Stimulated activated naive B cell treated with anti-CD40 and anti-IgM and Interleukin-4, amounts not matched to agents 10 μg/mL and 1 μg/mL and 100 μg/mL, for 72 hours (primary cell): ENCODE measurements around the gene UBE3B.

Source experiments
- ATAC-seq, 2 donors: fragments of 150-1000 bp; cut with Tn5 transposase; replicated peaks; 2 replicates each; pipeline ENCODE4 v1.10.0; 2021; ENCODE audit warnings: moderate library complexity in 1 of 2
- DNase-seq: peaks from one replicate; pipeline ENCODE4 v3.0.0; 2021
- H3K27ac Mint-ChIP-seq: one replicate; pipeline ENCODE4 v1.8.0; 2022; ENCODE audit warnings: mild to moderate bottlenecking, mixed read lengths
- H3K27me3 Mint-ChIP-seq, 2 donors: one replicate each; pipeline ENCODE4 v1.8.0; 2022; ENCODE audit warnings: mixed read lengths in 2 of 2
- H3K36me3 Mint-ChIP-seq, 2 donors: one replicate each; pipeline ENCODE4 v1.8.0; 2022; ENCODE audit warnings: mixed read lengths in 2 of 2, mild to moderate bottlenecking in 1 of 2
- H3K4me1 Mint-ChIP-seq, 2 donors: one replicate each; pipeline ENCODE4 v1.8.0; 2022; ENCODE audit warnings: mixed read lengths in 2 of 2, mild to moderate bottlenecking in 1 of 2
- H3K4me3 Mint-ChIP-seq, 2 donors: one replicate each; pipeline ENCODE4 v1.8.0; 2022; ENCODE audit warnings: mild to moderate bottlenecking in 2 of 2, mixed read lengths in 2 of 2, moderate library complexity in 1 of 2
- H3K9me3 Mint-ChIP-seq, 2 donors: one replicate each; pipeline ENCODE4 v1.8.0; 2022; ENCODE audit warnings: mixed read lengths in 2 of 2, mild to moderate bottlenecking in 1 of 2

UBE3B gene

GRCh38 chr12:109459247-109459646 lies 18.2 kb upstream of the UBE3B start:
- H3K27me3 Mint-ChIP-seq: no peaks in the 10 kb centered on the region
- peaks cover 20 to 36% of the 10 kb centered on the region in 2 donors for H3K4me1 Mint-ChIP-seq
- ATAC-seq (no peak), DNase-seq (no peak)
- no peak overlapping the region for H3K27ac Mint-ChIP-seq
- no peaks in the 10 kb centered on the region for H3K9me3 Mint-ChIP-seq
- no peak overlapping the region for H3K4me3 Mint-ChIP-seq
- H3K36me3 Mint-ChIP-seq: peaks cover 56 to 58% of the 10 kb centered on the region in 2 donors

DNA sequence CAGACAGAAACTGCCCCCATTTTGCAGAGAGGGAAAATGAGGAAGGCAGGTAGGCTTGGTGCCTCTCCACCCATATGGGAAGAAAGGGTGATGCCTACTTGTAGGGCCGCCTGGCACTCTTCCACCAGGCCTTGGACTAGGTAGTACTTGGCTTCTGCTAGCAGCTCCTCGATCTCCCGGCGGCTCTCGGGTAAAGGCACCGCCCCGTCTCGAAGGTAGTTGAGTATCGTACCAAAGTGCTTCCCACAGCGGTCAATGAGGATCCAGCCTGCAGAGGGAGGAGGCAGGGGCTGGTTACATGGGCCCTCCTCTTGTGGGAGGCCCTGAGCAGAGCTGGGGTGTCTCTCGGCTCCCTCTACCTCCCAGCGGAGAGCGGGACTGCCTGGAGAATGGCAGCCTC lies 16.9 kb upstream of the UBE3B start:
- Mint-ChIP-seq H3K4me3 (no peak overlapping the region), H3K27me3 (no peaks in the 10 kb centered on the region), H3K9me3 (no peaks in the 10 kb centered on the region), H3K36me3 (peaks cover 58 to 60% of the 10 kb centered on the region in 2 donors), H3K27ac (peak overlapping the region; percentile 33), H3K4me1 (peaks cover 25 to 49% of the 10 kb centered on the region in 2 donors)
- DNase-seq: no peak
- no peak for ATAC-seq

DNA sequence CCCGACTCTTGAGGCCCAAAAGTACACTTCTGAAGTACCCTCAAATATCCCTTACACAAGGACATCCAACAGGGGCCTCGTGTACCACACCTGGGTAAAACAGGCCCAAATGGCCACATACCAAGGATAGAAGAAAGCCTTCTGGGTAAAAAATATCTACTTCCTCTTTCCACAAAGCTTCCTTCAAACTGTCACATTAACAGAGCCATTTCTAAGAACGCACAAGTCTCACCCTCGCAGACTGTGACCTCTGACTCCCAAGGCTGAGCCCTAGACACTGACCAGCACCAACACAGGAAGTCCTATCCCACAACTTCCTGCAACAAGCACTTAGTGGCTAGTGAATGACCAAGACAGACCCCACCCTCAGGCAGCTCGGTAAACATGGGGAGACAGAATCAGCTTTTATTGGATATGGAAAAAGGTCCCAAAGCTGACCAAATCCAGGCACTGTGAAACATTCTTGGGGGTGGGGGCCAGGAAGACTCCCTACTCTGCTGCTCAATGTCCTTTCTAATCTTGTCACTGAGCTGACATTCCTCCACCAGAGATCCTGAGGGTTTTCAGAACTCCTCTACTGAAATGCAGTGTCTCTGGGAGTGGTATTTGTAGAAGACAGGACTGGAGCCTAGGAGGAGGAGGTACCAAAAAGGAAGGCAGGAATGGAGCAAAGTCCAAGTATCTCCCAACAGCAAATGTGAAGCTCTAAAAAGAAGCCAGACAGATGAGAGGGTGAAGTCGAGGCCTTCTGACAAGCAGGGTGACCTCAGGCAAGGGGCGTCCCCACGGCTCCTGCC lies 16.2 kb upstream of the UBE3B start:
- Mint-ChIP-seq H3K27me3 (no peaks in the 10 kb centered on the region), H3K4me3 (peak overlapping the region in 1 of 2 donors; percentile 14), H3K36me3 (peaks cover 54 to 59% of the 10 kb centered on the region in 2 donors), H3K27ac (peak overlapping the region; percentile 82), H3K9me3 (no peaks in the 10 kb centered on the region), H3K4me1 (peaks cover 28 to 56% of the 10 kb centered on the region in 2 donors)
- DNase-seq (no peak), ATAC-seq (peak; percentile 67 to 69)

- DNase-seq (no peak), ATAC-seq (no peak)
- H3K4me3 Mint-ChIP-seq: no peak overlapping the region
- no peak overlapping the region for H3K27ac Mint-ChIP-seq
- no peaks in the 10 kb centered on the region for H3K9me3 Mint-ChIP-seq
- peaks cover 47 to 52% of the 10 kb centered on the region in 2 donors for H3K36me3 Mint-ChIP-seq
- peaks cover 28 to 58% of the 10 kb centered on the region in 2 donors for H3K4me1 Mint-ChIP-seq
- H3K27me3 Mint-ChIP-seq: no peaks in the 10 kb centered on the region
Observed at GRCh38 chr12:109461846-109462756, 15.3 kb upstream of the UBE3B start.

- DNase-seq (no peak), ATAC-seq (peak in 1 of 2 donors; percentile 59)
- peaks cover 41 to 47% of the 10 kb centered on the region in 2 donors for H3K36me3 Mint-ChIP-seq
- no peak overlapping the region for H3K4me3 Mint-ChIP-seq
- peaks cover 28 to 58% of the 10 kb centered on the region in 2 donors for H3K4me1 Mint-ChIP-seq
- H3K9me3 Mint-ChIP-seq: no peaks in the 10 kb centered on the region
- no peaks in the 10 kb centered on the region for H3K27me3 Mint-ChIP-seq
- H3K27ac Mint-ChIP-seq: no peak overlapping the region
Observed at GRCh38 chr12:109462868-109463692, 14.4 kb upstream of the UBE3B start.

- Mint-ChIP-seq H3K36me3 (peaks cover 40 to 46% of the 10 kb centered on the region in 2 donors), H3K27me3 (no peaks in the 10 kb centered on the region), H3K4me1 (peaks cover 28 to 58% of the 10 kb centered on the region in 2 donors), H3K27ac (peak overlapping the region; percentile 59), H3K9me3 (no peaks in the 10 kb centered on the region), H3K4me3 (no peak overlapping the region)
- DNase-seq: no peak
- no peak for ATAC-seq
Observed at GRCh38 chr12:109463756-109464155, 13.7 kb upstream of the UBE3B start.

- no peaks in the 10 kb centered on the region for H3K9me3 Mint-ChIP-seq
- no peak overlapping the region for H3K4me3 Mint-ChIP-seq
- ATAC-seq (no peak), DNase-seq (no peak)
- H3K4me1 Mint-ChIP-seq: peaks cover 30 to 58% of the 10 kb centered on the region in 2 donors
- H3K36me3 Mint-ChIP-seq: peaks cover 36 to 40% of the 10 kb centered on the region in 2 donors
- no peaks in the 10 kb centered on the region for H3K27me3 Mint-ChIP-seq
- no peak overlapping the region for H3K27ac Mint-ChIP-seq
Observed at GRCh38 chr12:109464642-109465351, 12.6 kb upstream of the UBE3B start.

GRCh38 chr12:109466305-109466704 lies 11.1 kb upstream of the UBE3B start:
- H3K4me3 Mint-ChIP-seq: no peak overlapping the region
- no peaks in the 10 kb centered on the region for H3K9me3 Mint-ChIP-seq
- ATAC-seq (no peak), DNase-seq (no peak)
- no peak overlapping the region for H3K27ac Mint-ChIP-seq
- H3K4me1 Mint-ChIP-seq: peaks cover 34 to 62% of the 10 kb centered on the region in 2 donors
- H3K27me3 Mint-ChIP-seq: no peaks in the 10 kb centered on the region
- H3K36me3 Mint-ChIP-seq: peaks cover 34% of the 10 kb centered on the region in 2 donors

DNA sequence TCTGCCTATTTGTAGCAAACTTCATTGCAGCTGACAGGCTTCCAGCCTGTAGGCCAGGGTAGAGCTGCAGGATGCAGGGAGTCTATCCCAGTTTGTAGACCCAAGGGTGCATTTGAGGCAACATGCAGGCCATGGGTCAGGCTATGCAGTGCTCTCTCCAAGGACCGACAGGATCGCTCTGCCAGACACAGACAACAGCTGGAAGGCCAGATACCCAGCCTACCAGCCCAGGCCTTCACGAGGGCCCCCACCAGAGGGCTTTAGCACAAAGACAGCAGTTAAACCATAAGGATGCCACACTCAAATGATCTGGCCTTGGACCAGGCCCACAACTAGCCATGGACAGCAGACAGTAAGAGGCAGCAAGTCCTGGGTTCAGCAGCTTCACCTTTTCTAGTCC lies 10.6 kb upstream of the UBE3B start:
- no peak overlapping the region for H3K4me3 Mint-ChIP-seq
- H3K27ac Mint-ChIP-seq: no peak overlapping the region
- H3K9me3 Mint-ChIP-seq: no peaks in the 10 kb centered on the region
- peaks cover 31 to 33% of the 10 kb centered on the region in 2 donors for H3K36me3 Mint-ChIP-seq
- DNase-seq: no peak
- no peak for ATAC-seq
- no peaks in the 10 kb centered on the region for H3K27me3 Mint-ChIP-seq
- H3K4me1 Mint-ChIP-seq: peaks cover 31 to 57% of the 10 kb centered on the region in 2 donors

DNA sequence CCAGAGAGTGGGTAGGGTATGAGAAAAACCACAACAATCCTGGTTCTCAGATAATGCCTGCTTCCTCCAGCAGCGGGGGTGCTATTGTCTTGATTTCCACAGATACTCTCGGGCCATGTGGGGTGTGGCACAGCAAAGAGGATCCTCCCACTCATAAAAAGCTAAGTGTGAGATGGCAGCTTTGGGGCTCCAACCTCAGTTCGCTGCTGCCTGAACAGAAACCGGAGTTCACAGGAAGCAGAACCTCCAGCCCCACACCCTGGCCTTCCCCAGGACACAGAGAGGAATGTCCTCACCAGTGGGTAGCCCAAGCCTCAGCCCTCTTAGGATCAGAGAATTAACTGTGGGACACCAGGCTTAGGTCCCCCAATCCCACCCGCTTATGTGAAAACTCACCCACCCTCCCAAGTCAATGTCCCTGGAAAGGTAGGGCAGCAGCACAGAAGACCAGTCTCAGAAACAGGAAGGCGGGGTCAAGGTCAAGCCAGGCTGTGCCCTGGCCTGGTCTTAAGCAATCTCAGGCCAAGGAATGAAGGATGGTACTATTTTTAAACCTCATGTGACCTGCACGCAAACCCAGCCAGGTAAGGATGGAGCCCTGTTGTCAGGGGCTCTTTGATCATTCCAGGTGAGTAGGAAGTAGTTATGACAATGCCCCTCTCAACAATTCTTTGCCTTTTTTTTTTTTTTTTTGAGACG lies 9.3 kb upstream of the UBE3B start:
- no peak overlapping the region for H3K27ac Mint-ChIP-seq
- H3K4me3 Mint-ChIP-seq: no peak overlapping the region
- ATAC-seq (no peak), DNase-seq (no peak)
- H3K9me3 Mint-ChIP-seq: no peaks in the 10 kb centered on the region
- no peaks in the 10 kb centered on the region for H3K27me3 Mint-ChIP-seq
- H3K36me3 Mint-ChIP-seq: peaks cover 31 to 33% of the 10 kb centered on the region in 2 donors
- peaks cover 29 to 48% of the 10 kb centered on the region in 2 donors for H3K4me1 Mint-ChIP-seq

- Mint-ChIP-seq H3K36me3 (peaks cover 24 to 25% of the 10 kb centered on the region in 2 donors), H3K27me3 (no peaks in the 10 kb centered on the region)
- no peak for ATAC-seq
Observed at GRCh38 chr12:109469517-109469916, 7.9 kb upstream of the UBE3B start.

DNA sequence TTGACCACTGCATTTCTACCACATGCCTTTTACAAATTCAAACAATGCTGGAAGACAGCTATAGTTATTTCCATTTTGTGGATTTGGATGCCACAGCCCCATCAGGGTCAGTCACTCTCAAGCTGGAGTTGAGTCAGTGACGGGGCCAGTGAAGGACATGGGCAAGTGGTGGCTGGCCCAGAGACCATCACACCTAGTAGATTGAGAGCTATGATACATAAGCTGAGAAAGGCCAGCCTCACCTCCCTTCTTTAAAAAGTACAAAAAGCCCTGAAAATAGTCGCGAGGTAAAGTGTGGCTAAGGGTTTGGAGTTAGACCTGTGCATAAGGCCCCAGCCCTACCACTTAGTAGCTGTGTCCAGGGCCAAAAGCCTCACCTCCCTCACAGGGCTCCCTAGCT lies 4.4 kb upstream of the UBE3B start:
- Mint-ChIP-seq H3K4me1 (peaks cover 28 to 38% of the 10 kb centered on the region in 2 donors), H3K9me3 (no peaks in the 10 kb centered on the region), H3K4me3 (no peak overlapping the region), H3K36me3 (peaks cover 14 to 16% of the 10 kb centered on the region in 2 donors), H3K27ac (no peak overlapping the region), H3K27me3 (no peaks in the 10 kb centered on the region)
- DNase-seq (no peak), ATAC-seq (no peak)

More at GRCh38 chr12:109469517-109469916, 7.9 kb upstream of the UBE3B start:
- Mint-ChIP-seq H3K4me1 (peaks cover 20 to 36% of the 10 kb centered on the region in 2 donors), H3K4me3 (no peak overlapping the region), H3K27ac (no peak overlapping the region), H3K9me3 (no peaks in the 10 kb centered on the region)
- no peak for DNase-seq
